ENCODE measurements around the gene LPXN. TPM values are rescaled to one million over a fixed set of nuclear protein-coding genes. Genes with fewer than 3 reads are reported as not detected.

Gene LPXN
- total RNA-seq, 4 donors from 2014 or later = 4.7 to 5.4 (median 5.3) TPM

GRCh38 chr11:58606930-58607714 is 31.5 kb upstream of the LPXN start:
- H3K9me3 ChIP-seq = no peaks in the 10 kb centered on the region
- TF ChIP-seq POLR2A (IDR thresholded peaks at IDR 0.05) (no peak), POLR2AphosphoS5 (IDR thresholded peaks at IDR 0.05) (no peak), EP300 (IDR thresholded peaks at IDR 0.05) (no peak)
- TF ChIP-seq, protein P1, sequence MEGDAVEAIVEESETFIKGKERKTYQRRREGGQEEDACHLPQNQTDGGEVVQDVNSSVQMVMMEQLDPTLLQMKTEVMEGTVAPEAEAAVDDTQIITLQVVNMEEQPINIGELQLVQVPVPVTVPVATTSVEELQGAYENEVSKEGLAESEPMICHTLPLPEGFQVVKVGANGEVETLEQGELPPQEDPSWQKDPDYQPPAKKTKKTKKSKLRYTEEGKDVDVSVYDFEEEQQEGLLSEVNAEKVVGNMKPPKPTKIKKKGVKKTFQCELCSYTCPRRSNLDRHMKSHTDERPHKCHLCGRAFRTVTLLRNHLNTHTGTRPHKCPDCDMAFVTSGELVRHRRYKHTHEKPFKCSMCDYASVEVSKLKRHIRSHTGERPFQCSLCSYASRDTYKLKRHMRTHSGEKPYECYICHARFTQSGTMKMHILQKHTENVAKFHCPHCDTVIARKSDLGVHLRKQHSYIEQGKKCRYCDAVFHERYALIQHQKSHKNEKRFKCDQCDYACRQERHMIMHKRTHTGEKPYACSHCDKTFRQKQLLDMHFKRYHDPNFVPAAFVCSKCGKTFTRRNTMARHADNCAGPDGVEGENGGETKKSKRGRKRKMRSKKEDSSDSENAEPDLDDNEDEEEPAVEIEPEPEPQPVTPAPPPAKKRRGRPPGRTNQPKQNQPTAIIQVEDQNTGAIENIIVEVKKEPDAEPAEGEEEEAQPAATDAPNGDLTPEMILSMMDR (IDR thresholded peaks at IDR 0.05) = no peak
- 81 to 85% methylated on average over 4 of the region's 4 CpGs for WGBS, 2 donors (ENCODE audit: low coverage in 1 of 2)
- H3K4me1 ChIP-seq = peaks cover 0 to 42% (median 0%) of the 10 kb centered on the region in 3 donors
- ATAC-seq = no peak
- H3K36me3 ChIP-seq = peaks cover 0 to 24% of the 10 kb centered on the region in 2 donors
- H3K27ac ChIP-seq = no peak overlapping the region
- H3K4me3 ChIP-seq = no peak overlapping the region
- no peaks in the 10 kb centered on the region for H3K27me3 ChIP-seq

GRCh38 chr11:58600510-58600909 is 24.9 kb upstream of the LPXN start:
- ATAC-seq = no peak
- Histone ChIP-seq H3K27ac (no peak overlapping the region), H3K9me3 (no peaks in the 10 kb centered on the region), H3K4me1 (peaks cover 0 to 40% (median 3%) of the 10 kb centered on the region in 3 donors), H3K4me3 (no peak overlapping the region), H3K36me3 (no peaks in the 10 kb centered on the region), H3K27me3 (no peaks in the 10 kb centered on the region)
- TF ChIP-seq POLR2A (IDR thresholded peaks at IDR 0.05) (no peak), EP300 (IDR thresholded peaks at IDR 0.05) (no peak), POLR2AphosphoS5 (IDR thresholded peaks at IDR 0.05) (no peak)
- TF ChIP-seq, protein P1 (IDR thresholded peaks at IDR 0.05) = no peak
- 29 to 67% methylated on average over 1 to 2 of the region's 2 CpGs for WGBS, 2 donors (ENCODE audit: low coverage in 1 of 2)

DNA sequence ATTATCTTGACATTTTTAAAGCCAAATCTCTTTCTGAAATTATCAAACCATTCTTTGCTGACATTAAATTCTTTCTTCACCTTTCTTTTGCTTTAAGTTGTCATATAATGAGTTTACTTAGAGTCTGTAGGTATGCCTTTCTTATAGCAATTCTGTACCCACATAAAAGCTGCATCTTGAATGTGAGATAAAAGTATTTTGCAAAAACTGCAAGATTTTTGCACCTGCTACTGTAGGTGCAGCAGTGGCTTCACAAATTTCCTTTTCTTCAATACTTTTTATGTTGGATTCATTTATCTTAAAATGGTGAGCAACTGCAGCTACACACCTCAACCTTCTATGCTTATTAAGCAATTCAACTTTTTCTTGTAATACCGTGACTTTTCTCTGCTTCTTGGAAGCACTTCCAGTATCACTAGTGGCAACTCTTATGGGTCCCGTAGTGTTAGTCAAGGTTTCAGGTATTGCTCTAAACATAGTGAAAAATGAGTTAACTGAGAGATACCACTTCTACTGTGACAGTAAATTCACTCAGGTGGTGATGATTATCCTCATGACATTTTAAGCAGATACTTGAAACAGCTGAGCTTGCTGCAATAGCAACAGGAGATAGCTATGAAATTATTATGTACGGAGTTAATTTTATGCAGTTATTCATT is 22.0 kb upstream of the LPXN start:
- Histone ChIP-seq H3K4me3 (no peak overlapping the region), H3K27ac (no peak overlapping the region), H3K36me3 (no peaks in the 10 kb centered on the region), H3K27me3 (no peaks in the 10 kb centered on the region), H3K9me3 (no peaks in the 10 kb centered on the region), H3K4me1 (peaks cover 0 to 36% (median 3%) of the 10 kb centered on the region in 3 donors)
- TF ChIP-seq POLR2A (IDR thresholded peaks at IDR 0.05) (no peak), EP300 (IDR thresholded peaks at IDR 0.05) (no peak), POLR2AphosphoS5 (IDR thresholded peaks at IDR 0.05) (no peak)
- TF ChIP-seq, protein P1 (IDR thresholded peaks at IDR 0.05) = no peak
- WGBS, 2 donors (ENCODE audit: low coverage in 1 of 2) = 70 to 79% methylated on average over 1 to 3 of the region's 3 CpGs
- no peak for ATAC-seq

DNA sequence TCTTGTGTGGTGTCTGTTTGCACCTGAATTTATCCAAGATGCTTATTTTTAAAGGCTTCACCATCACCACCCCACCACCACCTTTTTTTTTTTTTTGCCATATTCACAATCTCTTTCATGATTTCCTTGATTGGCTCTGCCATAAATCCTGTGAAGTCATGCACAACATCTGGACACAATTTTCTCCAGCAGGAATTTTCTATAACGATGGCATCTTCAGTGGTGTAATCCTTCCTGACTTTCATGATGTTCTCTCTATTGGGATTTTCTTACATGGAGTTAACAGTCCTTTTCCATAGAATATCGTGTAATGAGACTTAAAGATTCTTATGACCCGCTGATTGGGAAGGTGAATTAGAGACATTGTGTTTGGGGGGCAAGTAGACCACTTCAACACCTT is 21.0 kb upstream of the LPXN start:
- 96 to 100% methylated on average over 2 to 3 of the region's 3 CpGs for WGBS, 2 donors (ENCODE audit: low coverage in 1 of 2)
- ATAC-seq = no peak
- no peak for TF ChIP-seq EP300 (IDR thresholded peaks at IDR 0.05)
- no peak for TF ChIP-seq POLR2A (IDR thresholded peaks at IDR 0.05)
- no peak for TF ChIP-seq POLR2AphosphoS5 (IDR thresholded peaks at IDR 0.05)
- TF ChIP-seq, protein P1 (IDR thresholded peaks at IDR 0.05) = no peak
- no peaks in the 10 kb centered on the region for H3K9me3 ChIP-seq
- no peak overlapping the region for H3K27ac ChIP-seq
- H3K36me3 ChIP-seq = no peaks in the 10 kb centered on the region
- H3K4me3 ChIP-seq = no peak overlapping the region
- H3K27me3 ChIP-seq = no peaks in the 10 kb centered on the region
- H3K4me1 ChIP-seq = peaks cover 0 to 36% (median 3%) of the 10 kb centered on the region in 3 donors

Data from gastroesophageal sphincter (tissue), 4 donors.